C1 segment of cervical spinal cord (tissue), 14 donors: ENCODE measurements around the gene RBFOX1.

ENCODE experiments used
- DNase-seq, 14 donors: peaks; one replicate each; lab custom pipeline; 2025; lab: John Stamatoyannopoulos, UW

RBFOX1 gene

DNA sequence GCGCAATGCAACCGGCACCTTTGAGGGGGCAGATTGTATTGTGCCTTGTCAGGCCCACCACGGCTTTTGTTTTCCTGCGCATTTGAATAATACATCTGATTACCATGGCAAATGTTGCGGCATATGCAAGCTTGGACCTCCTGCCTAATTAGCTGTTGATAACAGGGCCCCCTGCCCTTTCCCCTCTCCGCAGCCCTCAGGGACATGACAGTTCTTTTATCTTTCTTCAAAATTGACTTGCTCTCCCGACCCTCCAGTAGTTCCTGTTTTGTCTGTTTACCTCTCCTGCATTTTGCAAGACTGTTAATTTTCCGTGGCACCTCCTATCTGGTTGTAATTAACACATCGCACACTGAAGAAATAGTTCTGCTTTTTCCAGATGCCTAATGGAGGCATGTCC lies 86.8 kb downstream of the RBFOX1 start:
- no peak for DNase-seq

- DNase-seq = no peak
These were observed 87.4 kb downstream of the RBFOX1 start for GRCh38 chr16:7420079-7420478.

DNA sequence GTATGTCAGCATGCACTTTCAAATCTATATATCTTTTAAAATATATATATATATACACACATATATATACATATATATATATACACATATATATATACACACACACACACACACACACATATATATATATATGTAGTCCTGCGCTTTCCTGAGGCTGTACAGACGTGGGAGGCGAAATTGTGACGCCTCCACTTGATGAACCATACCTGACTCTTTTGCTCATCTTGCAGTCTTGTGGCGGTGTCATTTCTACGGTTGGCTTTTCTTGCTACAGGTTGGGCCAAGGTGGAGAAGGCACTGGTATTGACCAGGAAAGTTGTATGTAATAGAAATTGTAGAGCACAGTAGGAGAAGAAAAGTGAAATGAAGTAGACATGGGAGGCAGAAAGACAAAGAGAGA lies 88.2 kb downstream of the RBFOX1 start:
- no peak for DNase-seq

DNA sequence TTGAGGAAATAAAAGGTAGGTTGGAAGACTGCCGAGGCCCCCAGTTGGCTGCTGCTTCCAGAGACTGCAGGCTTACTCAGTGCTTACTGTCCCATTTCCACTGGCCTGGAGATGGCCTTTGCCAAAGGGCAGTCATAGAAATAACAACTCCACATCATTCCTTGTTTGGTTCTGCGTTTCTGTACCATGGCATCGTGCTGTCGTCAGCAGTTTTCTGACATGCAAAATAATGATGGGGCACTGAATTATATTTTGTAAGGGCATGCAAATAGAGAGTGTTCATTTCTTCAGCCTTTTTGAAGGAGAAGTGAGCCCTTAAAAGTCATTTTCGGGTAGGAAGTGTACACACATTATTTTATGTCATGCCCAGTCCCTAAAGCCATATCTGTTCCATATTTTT lies 88.9 kb downstream of the RBFOX1 start:
- no peak for DNase-seq

DNA sequence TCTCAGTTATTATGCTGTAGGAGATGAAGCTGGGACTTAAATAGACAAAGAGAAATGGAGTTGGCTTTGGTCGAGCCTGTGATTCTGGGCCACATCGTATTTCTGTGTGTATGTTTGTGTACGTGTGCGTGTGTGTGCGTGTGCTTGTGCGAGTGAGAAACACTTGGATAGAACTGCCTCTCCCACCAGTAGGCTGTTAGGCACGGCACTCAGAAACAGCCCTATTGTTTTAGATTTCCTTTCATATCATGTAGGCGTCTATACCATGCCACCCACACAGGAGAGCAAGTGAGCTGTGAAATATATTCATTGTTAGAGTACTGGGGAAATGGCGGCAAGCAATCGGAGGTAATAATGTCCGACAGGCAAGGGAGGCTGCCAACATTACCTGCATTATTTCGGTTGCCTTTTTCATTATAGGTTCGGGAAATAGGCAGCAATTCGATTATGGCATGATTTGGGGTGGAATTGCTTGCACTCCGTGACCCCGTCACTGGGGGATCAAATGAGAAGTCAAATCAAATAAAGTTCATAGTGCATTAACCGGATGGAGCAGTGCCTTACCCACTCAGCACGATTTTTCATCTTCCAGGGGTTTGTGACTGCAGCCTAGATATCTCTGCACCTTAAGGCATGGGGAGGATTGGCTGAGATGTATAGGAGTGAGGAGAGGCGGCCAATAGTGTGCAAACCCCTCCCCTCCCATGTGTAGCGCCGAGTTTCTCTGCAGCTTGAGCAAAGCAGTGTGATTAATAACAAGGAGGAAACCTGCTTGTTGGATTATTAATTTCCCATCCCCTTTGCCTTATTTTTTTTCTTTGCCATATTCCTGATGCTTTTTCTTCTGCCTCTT lies 89.6 kb downstream of the RBFOX1 start:
- DNase-seq = no peak

DNA sequence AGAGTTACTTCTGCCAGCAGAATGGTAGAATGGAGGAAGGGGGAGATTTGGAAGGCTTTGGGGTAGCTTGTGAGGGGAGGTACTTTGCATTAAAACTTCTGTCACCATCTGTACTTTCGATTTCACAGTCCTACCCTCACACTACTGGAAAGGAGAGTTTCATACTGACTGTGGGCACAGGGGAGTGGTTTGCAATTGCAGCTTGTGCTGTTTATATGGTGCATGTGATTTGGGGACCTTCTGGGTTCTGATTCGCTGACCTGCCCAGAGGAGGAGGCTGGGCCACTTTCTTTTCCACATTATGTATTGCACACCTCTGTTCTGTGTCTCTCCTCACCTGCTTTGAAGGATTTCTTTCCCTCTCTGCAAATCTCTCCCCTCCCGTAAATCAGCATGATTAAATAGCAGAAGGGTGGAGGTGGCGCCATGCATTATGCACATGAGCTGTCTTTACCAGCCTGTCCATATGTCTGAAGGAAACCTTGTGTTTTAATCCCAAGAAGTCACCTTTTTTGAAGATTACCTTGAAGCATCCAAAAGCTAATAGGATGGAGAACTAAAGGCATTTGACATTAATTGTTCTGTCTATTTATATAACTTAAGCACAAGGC lies 90.9 kb downstream of the RBFOX1 start:
- no peak for DNase-seq

DNA sequence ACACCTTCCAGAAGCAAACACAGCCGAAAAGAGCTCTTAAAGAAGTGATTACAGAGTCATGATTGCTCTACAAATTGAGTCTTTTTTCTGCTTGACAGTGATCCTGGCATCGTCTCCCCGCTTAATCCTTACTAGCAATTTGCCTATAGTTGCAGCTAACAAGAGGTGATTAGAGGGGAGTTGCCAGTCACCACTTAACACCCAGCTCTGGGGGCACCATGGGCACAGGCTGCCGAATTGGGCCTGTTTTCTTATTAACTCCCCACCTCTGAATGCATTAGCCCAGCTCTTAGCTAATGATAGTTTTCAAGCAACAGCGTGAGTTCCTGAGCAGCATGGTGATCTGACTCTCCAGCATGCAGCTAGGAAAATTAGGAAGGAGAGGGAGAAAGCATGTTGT lies 93.5 kb downstream of the RBFOX1 start:
- DNase-seq = no peak

GRCh38 chr16:7431723-7432122 lies 99.1 kb downstream of the RBFOX1 start:
- DNase-seq = no peak

- no peak for DNase-seq
These were observed 103.7 kb downstream of the RBFOX1 start for GRCh38 chr16:7436306-7436705.

GRCh38 chr16:7437135-7437804 lies 104.6 kb downstream of the RBFOX1 start:
- no peak for DNase-seq

DNA sequence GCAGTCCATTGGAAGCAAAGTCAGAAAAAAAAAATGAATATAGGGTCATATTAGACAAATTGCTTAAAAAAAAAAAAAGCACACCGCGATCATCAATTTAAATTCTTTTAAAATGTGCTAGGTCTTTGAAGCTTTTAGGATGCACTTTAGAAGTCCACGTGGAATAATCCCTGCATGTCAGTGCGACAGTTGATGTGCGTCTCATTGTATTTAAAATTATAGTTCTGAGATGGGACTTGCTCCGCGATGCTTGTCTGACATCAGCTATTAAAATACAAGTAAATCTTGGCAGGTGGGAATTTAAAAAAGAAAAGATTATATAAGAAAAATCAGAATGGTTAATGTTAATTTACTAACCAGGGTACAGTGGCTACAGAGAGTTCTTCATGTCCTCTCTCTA lies 105.2 kb downstream of the RBFOX1 start:
- DNase-seq = no peak

- no peak for DNase-seq
These were observed 106.0 kb downstream of the RBFOX1 start for GRCh38 chr16:7438601-7439000.

DNA sequence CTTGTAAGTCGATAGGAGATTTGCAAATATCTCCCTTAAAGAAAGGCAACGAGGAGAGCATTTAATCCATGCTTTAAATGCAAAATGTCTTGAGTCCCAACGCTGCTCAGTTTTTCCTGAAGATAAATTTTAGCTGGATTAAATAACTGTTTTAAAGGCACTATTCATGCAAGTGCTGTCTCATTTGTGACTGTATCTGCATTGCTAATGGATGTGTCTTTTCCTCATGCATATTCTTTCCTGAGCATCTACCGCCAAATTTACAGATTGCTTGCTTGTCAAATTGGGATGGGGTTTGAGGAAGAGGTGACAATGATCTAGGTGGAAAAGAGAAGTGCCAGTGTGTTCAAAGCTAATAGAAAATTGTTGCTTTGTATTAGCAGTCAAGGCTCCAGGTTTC lies 106.9 kb downstream of the RBFOX1 start:
- no peak for DNase-seq

GRCh38 chr16:7440886-7441400 lies 108.3 kb downstream of the RBFOX1 start:
- no peak for DNase-seq

DNA sequence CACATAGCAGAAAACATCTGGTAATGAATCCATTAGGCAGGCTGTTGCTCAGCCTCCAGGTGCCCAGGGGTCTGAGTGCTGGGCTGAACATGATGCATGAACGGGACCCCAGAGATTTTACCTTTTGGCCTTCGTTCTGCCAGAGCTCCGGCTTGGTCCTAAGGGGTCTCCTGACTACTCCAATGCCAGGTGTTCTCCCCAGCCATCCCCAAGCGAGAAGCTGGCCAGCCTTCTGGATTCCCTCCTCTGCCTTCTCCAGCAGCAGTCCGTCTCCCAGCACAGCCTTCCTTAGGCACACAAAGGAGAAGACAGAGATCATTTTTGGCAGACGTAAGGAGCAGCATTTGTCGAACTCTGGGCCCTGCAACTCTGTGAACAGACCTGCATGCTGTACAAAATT lies 109.4 kb downstream of the RBFOX1 start:
- DNase-seq = no peak

DNA sequence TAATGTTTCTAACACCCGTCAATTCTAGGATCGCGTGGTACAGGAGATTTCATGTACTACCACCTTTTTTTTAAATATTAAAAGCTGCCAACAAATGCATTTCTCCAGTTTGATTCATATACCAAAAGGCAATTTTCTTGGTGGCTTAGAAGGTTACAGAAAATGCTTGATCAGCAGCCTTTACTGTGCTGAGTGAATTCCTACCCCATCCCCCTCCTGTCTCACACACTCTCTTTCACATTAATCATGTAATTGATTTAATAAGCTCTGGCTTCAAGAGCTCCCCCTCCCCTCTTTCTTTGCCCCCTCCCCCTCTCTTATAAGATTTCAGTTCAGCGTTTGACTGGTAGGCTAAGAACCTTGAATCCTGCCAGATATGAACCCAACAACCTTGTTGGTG lies 110.5 kb downstream of the RBFOX1 start:
- DNase-seq = no peak

DNA sequence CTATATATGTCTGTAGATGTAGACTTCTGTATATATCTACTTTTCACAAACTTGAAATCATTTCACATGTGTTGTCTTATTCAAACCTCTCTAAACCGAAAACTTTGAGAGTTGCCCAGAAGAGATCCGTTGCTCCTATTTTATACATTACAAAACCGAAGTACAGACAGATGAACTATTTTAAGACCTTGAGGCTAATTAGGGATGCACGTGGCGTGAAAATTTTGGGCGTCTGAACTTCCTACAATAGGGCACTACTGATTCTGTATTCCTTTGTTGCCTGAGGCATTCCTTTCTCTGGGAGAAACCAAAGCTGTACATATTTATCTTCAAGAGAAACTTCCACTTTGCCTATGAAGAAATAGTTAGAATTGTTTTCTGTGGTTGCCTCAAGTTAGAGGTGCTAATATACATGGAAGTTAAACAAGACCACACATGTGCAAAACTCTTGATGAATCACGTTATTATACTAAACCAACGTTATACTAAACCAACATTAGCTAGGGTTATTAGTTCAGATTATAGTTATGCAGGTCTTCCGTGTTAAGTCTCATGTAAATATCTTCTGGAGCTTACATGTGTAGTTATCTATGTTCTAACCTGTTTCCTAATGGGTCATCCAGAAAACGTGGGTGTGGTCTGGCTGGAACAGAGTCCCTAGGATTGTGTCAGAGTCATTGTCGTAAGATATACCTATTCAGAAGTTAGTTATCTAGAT lies 111.2 kb downstream of the RBFOX1 start:
- no peak for DNase-seq

GRCh38 chr16:7449306-7449705 lies 116.7 kb downstream of the RBFOX1 start:
- no peak for DNase-seq

GRCh38 chr16:7449808-7450207 lies 117.2 kb downstream of the RBFOX1 start:
- DNase-seq = no peak

DNA sequence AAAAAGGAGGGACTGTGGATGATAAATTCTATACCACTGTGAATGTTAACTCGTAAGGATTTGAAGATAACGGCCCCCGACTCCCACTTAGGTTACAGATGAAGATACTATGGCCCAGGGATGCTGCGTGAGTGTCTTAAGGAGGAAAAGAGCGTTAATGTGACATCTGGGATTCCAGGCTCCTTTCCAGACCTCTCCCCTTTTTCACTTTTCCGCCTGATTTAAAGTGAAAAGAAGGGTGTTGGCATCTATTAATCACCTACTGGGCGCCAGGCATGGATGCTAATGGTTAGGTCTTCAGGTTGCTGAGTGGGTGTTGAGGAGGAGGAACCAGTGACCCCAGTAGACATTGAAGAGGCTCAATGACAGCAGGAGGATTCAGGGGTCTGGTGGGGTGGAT lies 117.8 kb downstream of the RBFOX1 start:
- DNase-seq = no peak

GRCh38 chr16:7452090-7452489 lies 119.4 kb downstream of the RBFOX1 start:
- no peak for DNase-seq

- DNase-seq = no peak
These were observed 123.6 kb downstream of the RBFOX1 start for GRCh38 chr16:7456211-7456610.
